Measurements from ENCODE around the gene TBX10.
A peak's percentile ranks its signal among the peaks of the same experiment; 100 is the strongest.

TBX10 gene

DNA sequence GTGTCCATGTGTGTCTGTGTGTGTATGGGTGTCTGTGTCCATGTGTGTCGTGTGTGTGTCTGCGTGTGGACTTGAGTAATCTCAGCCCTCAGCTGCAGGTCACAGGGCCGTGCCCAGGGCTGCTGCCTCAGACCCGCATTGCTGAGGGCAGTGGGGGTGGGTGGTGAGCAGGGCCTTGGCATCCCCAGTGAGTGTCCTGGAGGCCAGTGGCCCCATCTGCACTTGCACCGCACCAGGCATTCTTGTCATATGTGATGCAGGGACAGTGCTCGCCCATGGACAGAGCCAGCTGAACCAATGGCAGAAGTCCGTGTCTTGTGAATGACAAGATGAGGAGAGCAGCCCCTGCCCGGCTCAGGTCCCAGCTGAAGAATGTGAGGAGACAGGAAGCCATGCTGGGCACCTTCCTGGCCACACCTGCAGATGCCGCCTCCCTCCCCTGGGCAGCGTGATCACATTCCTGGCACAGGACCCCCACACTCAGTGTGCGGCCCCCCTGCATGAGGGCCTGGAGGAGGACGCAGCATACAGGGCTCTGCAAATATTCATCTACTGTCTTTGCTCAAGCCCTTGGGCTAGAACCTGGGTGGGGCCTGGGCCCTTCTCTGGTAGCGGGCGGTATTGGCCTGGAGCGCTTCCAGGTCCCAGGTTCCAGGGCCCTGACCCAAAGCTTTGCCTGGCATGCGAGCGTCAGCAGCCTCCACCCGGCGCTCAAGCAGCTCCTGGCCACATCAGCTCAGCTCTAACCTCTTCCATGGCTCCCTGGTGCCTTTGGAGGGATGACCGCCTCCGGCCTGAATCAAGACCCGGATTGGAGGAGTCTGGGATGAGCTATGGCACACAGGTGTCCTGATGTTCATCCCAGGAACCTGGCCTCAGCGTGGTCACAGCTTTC lies 31.0 kb upstream of the TBX10 start:
- no peaks in the 10 kb centered on the region for H3K79me1 ChIP-seq (ENCODE audit: low read depth, low read length)
- H4K8ac ChIP-seq (ENCODE audit: low read depth, low read length): peak overlapping the region; percentile 82
- peak overlapping the region; percentile 53 for H4K91ac ChIP-seq (ENCODE audit: low read depth, low read length, poor library complexity)
- H3K9me3 ChIP-seq (replicated peaks in 1 of 2; ENCODE audit: control insufficient read depth in 2 of 2, insufficient read depth in 1 of 2, low read depth in 1 of 2, low read length in 2 of 2): no peaks in the 10 kb centered on the region
- H3K4me1 ChIP-seq (ENCODE audit: control insufficient read depth in 2 of 2, insufficient read depth in 1 of 2, low read depth in 1 of 2, low read length in 2 of 2): peaks cover 0 to 1% of the 10 kb centered on the region in 2 donors
- DNase-seq (ENCODE audit: low spot score): no peak
- H3K27ac ChIP-seq (replicated peaks; ENCODE audit: low read length): no peak overlapping the region
- H2AFZ ChIP-seq (ENCODE audit: low read length): no peak overlapping the region
- peak overlapping the region; percentile 80 for H3K18ac ChIP-seq (ENCODE audit: low read length)
- H3K9ac ChIP-seq (ENCODE audit: low read depth, low read length, poor library complexity): no peak overlapping the region
- no peak overlapping the region for H3K4ac ChIP-seq (ENCODE audit: low read length)
- H3K27me3 ChIP-seq (ENCODE audit: control insufficient read depth in 3 of 3, insufficient read depth in 3 of 3, low read depth in 1 of 3, low read length in 3 of 3): peaks cover 0 to 11% (median 0%) of the 10 kb centered on the region in 3 experiments
- peak overlapping the region; percentile 85 for H3K23ac ChIP-seq (ENCODE audit: low read depth, low read length, poor library complexity)
- H2BK15ac ChIP-seq (ENCODE audit: low read length): no peak overlapping the region
- peak overlapping the region; percentile 94 for H2AK5ac ChIP-seq (ENCODE audit: low read depth, low read length)
- no CpG with 5 or more reads among the region's 23 CpGs for WGBS, 2 donors (ENCODE audit: extremely low coverage in 2 of 2, insufficient read length in 2 of 2, insufficient replicate concordance in 1 of 2)
- H3K4me3 ChIP-seq (ENCODE audit: low read length in 2 of 2): no peak overlapping the region
- peaks cover 0 to 2% of the 10 kb centered on the region in 2 donors for H3K36me3 ChIP-seq (replicated peaks in 1 of 2; ENCODE audit: control insufficient read depth in 2 of 2, insufficient read depth in 2 of 2, low read length in 2 of 2)
- H2BK5ac ChIP-seq (ENCODE audit: low read length): peak overlapping the region; percentile 75
- H3K14ac ChIP-seq (ENCODE audit: low read length): peak overlapping the region; percentile 99
- H2BK12ac ChIP-seq (ENCODE audit: low read length): peak overlapping the region; percentile 97
- H2BK120ac ChIP-seq (ENCODE audit: low read depth, low read length): no peak overlapping the region
- no peak overlapping the region for H3K4me2 ChIP-seq (ENCODE audit: insufficient read depth, low read length, poor library complexity, severe bottlenecking)

DNA sequence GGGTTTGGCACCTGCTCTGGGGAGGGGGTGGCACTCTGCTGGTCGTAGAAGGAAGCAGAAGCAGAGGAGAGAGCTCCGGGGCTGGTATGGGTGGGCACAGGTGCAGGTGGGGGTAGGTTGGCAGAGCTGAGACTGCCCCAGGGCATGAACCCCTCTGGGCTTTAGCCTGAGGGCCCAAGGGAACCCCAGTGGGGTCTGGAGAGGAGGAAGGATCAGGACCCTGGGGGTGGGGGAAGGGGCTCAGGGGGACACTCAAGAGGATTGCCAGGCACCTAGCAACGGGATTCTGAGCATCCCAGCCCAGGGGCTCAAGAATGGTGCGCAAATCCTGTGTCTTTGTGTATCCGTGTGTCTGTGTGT lies 28.6 kb upstream of the TBX10 start:
- H3K9me3 ChIP-seq (replicated peaks in 1 of 2; ENCODE audit: control insufficient read depth in 2 of 2, insufficient read depth in 1 of 2, low read depth in 1 of 2, low read length in 2 of 2): no peaks in the 10 kb centered on the region
- H3K79me1 ChIP-seq (ENCODE audit: low read depth, low read length): no peaks in the 10 kb centered on the region
- H2BK15ac ChIP-seq (ENCODE audit: low read length): no peak overlapping the region
- no peak overlapping the region for H3K27ac ChIP-seq (replicated peaks; ENCODE audit: low read length)
- no peak overlapping the region for H3K14ac ChIP-seq (ENCODE audit: low read length)
- WGBS, 2 donors (ENCODE audit: extremely low coverage in 2 of 2, insufficient read length in 2 of 2, insufficient replicate concordance in 1 of 2): no CpG with 5 or more reads among the region's 5 CpGs
- H3K9ac ChIP-seq (ENCODE audit: low read depth, low read length, poor library complexity): no peak overlapping the region
- no peak overlapping the region for H2AFZ ChIP-seq (ENCODE audit: low read length)
- H3K4ac ChIP-seq (ENCODE audit: low read length): no peak overlapping the region
- peak overlapping the region in 1 of 2 donors; percentile 57 for H3K4me3 ChIP-seq (ENCODE audit: low read length in 2 of 2)
- H3K23ac ChIP-seq (ENCODE audit: low read depth, low read length, poor library complexity): no peak overlapping the region
- no peak overlapping the region for H4K8ac ChIP-seq (ENCODE audit: low read depth, low read length)
- H2BK120ac ChIP-seq (ENCODE audit: low read depth, low read length): no peak overlapping the region
- peaks cover 0 to 2% of the 10 kb centered on the region in 2 donors for H3K36me3 ChIP-seq (replicated peaks in 1 of 2; ENCODE audit: control insufficient read depth in 2 of 2, insufficient read depth in 2 of 2, low read length in 2 of 2)
- no peak overlapping the region for H3K4me2 ChIP-seq (ENCODE audit: insufficient read depth, low read length, poor library complexity, severe bottlenecking)
- H2BK5ac ChIP-seq (ENCODE audit: low read length): no peak overlapping the region
- no peak overlapping the region for H2AK5ac ChIP-seq (ENCODE audit: low read depth, low read length)
- H4K91ac ChIP-seq (ENCODE audit: low read depth, low read length, poor library complexity): no peak overlapping the region
- no peak overlapping the region for H3K18ac ChIP-seq (ENCODE audit: low read length)
- no peak for DNase-seq (ENCODE audit: low spot score)
- peaks cover 0 to under 1% (median 0%) of the 10 kb centered on the region in 3 experiments for H3K27me3 ChIP-seq (ENCODE audit: control insufficient read depth in 3 of 3, insufficient read depth in 3 of 3, low read depth in 1 of 3, low read length in 3 of 3)
- peaks cover 0 to 1% of the 10 kb centered on the region in 2 donors for H3K4me1 ChIP-seq (ENCODE audit: control insufficient read depth in 2 of 2, insufficient read depth in 1 of 2, low read depth in 1 of 2, low read length in 2 of 2)
- H2BK12ac ChIP-seq (ENCODE audit: low read length): no peak overlapping the region

DNA sequence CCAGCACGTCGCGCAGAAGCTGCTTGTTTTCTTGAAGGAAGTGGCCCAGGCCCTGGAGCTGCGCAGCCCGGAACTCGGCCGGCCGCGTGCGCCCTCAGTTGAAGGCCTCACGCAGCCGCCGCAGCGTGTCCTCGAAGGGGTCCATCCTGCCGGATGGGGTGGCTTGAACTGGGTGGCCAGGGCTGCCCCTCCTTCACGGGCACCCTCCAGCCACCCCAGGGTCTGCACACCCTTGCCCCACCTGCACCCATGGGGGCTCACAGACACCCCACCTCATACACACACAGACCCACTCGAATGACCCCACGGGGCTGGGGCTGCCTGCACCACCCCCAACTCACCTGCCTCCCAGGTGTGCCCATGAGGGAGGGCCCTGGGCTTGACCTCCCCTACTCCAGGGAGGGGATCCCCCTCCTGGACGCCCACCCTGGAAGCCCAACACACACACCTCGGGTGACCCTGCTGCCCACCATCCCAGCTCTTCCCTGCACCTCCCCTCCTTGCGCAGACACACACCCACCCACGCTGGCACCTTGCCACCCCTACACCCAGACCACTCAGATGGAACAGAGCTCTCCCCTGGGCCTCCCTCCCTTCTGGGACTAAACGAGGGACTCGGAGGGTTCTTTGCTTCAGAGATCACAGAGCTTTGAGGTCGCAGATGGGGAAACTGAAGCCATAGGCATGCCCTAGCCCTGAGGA lies 28.1 kb upstream of the TBX10 start:
- no peak overlapping the region for H3K27ac ChIP-seq (replicated peaks; ENCODE audit: low read length)
- H3K79me1 ChIP-seq (ENCODE audit: low read depth, low read length): no peaks in the 10 kb centered on the region
- no CpG with 5 or more reads among the region's 26 CpGs for WGBS, 2 donors (ENCODE audit: extremely low coverage in 2 of 2, insufficient read length in 2 of 2, insufficient replicate concordance in 1 of 2)

More for the DNA sequence above, 28.1 kb upstream of the TBX10 start:
- Histone ChIP-seq H3K27me3 (ENCODE audit: control insufficient read depth in 3 of 3, insufficient read depth in 3 of 3, low read depth in 1 of 3, low read length in 3 of 3) (peaks cover 0 to 5% (median 0%) of the 10 kb centered on the region in 3 experiments), H3K18ac (ENCODE audit: low read length) (peak overlapping the region; percentile 38), H2AFZ (ENCODE audit: low read length) (no peak overlapping the region), H3K9ac (ENCODE audit: low read depth, low read length, poor library complexity) (no peak overlapping the region), H3K4me2 (ENCODE audit: insufficient read depth, low read length, poor library complexity, severe bottlenecking) (no peak overlapping the region), H4K91ac (ENCODE audit: low read depth, low read length, poor library complexity) (no peak overlapping the region), H3K14ac (ENCODE audit: low read length) (peak overlapping the region; percentile 56), H2BK120ac (ENCODE audit: low read depth, low read length) (no peak overlapping the region), H3K4ac (ENCODE audit: low read length) (no peak overlapping the region), H3K4me3 (ENCODE audit: low read length in 2 of 2) (no peak overlapping the region), H3K9me3 (replicated peaks in 1 of 2; ENCODE audit: control insufficient read depth in 2 of 2, insufficient read depth in 1 of 2, low read depth in 1 of 2, low read length in 2 of 2) (no peaks in the 10 kb centered on the region), H2BK5ac (ENCODE audit: low read length) (no peak overlapping the region), H2BK15ac (ENCODE audit: low read length) (peak overlapping the region; percentile 21), H2AK5ac (ENCODE audit: low read depth, low read length) (peak overlapping the region; percentile 91), H3K36me3 (replicated peaks in 1 of 2; ENCODE audit: control insufficient read depth in 2 of 2, insufficient read depth in 2 of 2, low read length in 2 of 2) (peaks cover 0 to 2% of the 10 kb centered on the region in 2 donors), H4K8ac (ENCODE audit: low read depth, low read length) (no peak overlapping the region), H2BK12ac (ENCODE audit: low read length) (no peak overlapping the region), H3K23ac (ENCODE audit: low read depth, low read length, poor library complexity) (peak overlapping the region; percentile 80), H3K4me1 (ENCODE audit: control insufficient read depth in 2 of 2, insufficient read depth in 1 of 2, low read depth in 1 of 2, low read length in 2 of 2) (peaks cover 0 to 1% of the 10 kb centered on the region in 2 donors)
- no peak for DNase-seq (ENCODE audit: low spot score)

All from neuronal stem cell (in vitro differentiated cells).